Measurements from ENCODE around the gene ITGA3.

- no peak for TF ChIP-seq CTCF (IDR thresholded peaks at IDR 0.05 in 8 of 11, conservative IDR thresholded peaks at IDR 0.05 in 3 of 11)
- TF ChIP-seq POLR2A (IDR thresholded peaks at IDR 0.05): no peak
- no peak for TF ChIP-seq POLR2AphosphoS5 (IDR thresholded peaks at IDR 0.05)
These were observed 37.3 kb downstream of the ITGA3 start for GRCh38 chr17:50093246-50093645.

All from spleen (tissue), 7 donors.